ENCODE data around the gene CLOCK.

The CLOCK gene

DNA sequence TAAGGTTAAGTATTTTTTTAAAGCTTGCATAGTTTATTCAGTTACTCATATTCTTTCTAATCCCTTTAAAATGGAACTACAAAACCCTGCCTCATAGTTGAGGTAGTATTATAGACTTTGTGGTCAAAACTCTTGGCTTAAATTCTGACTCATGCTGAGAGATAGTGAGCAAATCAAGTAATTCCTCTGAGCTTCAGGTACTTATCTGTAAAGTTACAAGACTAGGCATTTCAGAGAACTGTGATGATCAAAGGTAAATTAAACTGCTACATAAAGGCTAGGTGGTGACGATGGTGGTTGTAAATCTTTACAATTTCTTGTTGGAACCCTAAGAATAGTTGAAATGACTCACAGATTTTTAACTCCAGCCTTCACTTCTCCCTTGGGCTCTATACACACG is 3.2 kb upstream of the CLOCK start:
- Mint-ChIP-seq H3K4me1 (peaks cover 33% of the 10 kb centered on the region), H3K4me3 (no peak overlapping the region), H3K27ac (no peak overlapping the region), H3K27me3 (peaks cover 16% of the 10 kb centered on the region), H3K9me3 (no peaks in the 10 kb centered on the region), H3K36me3 (no peaks in the 10 kb centered on the region)
- DNase-seq = no peak
- CTCF ChIA-PET = interaction anchor here (0.8 to 1.5 kb wide), 3 partner anchors 204 to 579 kb away, joined by 3 to 4 read pairs (median 3); partner anchors contain the start of gene SRD5A3

DNA sequence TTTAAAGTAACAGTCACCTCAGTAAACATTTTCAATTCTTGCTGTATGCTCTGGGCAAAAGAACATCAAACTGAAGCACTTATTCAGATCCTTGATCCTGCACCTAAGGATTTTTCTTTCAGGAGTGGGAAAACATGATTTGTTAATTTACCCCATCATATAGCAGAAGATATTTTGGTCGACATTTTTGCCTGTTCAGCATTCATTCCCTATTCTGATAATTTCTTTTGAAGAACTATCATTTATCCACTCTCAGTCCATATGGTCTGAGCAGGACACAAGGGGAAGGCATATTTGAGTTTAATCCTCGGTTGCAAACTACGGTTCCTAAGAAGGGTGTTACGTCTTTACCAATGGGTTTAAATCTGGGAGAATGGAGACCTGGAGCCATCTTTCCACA is 1.2 kb upstream of the CLOCK start:
- peaks cover 44% of the 10 kb centered on the region for H3K4me1 Mint-ChIP-seq

DNA sequence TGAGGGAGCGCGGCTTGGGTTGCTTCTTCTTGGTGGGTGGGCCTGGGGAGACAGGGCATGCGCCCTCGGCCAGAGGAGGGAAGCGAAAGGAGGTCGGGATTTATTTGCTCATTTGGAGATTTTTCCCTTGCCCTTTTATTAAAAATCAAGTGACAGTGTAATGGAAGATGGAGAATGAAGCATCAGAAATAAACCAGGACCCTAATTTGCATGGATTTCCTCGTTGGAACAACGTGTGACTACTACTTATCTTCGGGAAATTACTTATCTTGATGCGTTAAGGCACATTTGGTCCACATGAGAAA is 709 bp upstream of the CLOCK start:
- Mint-ChIP-seq H3K9me3 (no peaks in the 10 kb centered on the region), H3K36me3 (no peaks in the 10 kb centered on the region), H3K27ac (peak overlapping the region; percentile 83), H3K4me1 (peaks cover 46% of the 10 kb centered on the region), H3K4me3 (peak overlapping the region; percentile 85), H3K27me3 (peaks cover 16% of the 10 kb centered on the region)
- DNase-seq = no peak
- CTCF ChIA-PET = no interaction called here

More for the DNA sequence above, 1.2 kb upstream of the CLOCK start:
- DNase-seq = no peak
- no peaks in the 10 kb centered on the region for H3K9me3 Mint-ChIP-seq
- H3K36me3 Mint-ChIP-seq = no peaks in the 10 kb centered on the region
- peak overlapping the region; percentile 9 for H3K27ac Mint-ChIP-seq
- peak overlapping the region; percentile 85 for H3K4me3 Mint-ChIP-seq
- peaks cover 16% of the 10 kb centered on the region for H3K27me3 Mint-ChIP-seq
- CTCF ChIA-PET = no interaction called here

DNA sequence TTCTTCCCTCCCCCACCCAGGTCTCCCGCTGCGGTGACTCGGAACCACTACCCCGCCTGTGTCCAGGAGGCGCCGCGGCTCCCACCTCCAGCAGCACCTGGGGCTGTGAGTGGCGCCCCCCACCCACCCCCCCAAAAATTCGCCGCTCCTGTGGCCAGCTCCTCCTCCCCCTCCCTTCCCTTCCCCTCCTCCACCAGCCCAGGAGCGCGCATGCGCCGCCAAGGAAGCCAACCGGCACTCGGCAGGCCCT is 278 bp downstream of the CLOCK start:
- DNase-seq = no peak

DNA sequence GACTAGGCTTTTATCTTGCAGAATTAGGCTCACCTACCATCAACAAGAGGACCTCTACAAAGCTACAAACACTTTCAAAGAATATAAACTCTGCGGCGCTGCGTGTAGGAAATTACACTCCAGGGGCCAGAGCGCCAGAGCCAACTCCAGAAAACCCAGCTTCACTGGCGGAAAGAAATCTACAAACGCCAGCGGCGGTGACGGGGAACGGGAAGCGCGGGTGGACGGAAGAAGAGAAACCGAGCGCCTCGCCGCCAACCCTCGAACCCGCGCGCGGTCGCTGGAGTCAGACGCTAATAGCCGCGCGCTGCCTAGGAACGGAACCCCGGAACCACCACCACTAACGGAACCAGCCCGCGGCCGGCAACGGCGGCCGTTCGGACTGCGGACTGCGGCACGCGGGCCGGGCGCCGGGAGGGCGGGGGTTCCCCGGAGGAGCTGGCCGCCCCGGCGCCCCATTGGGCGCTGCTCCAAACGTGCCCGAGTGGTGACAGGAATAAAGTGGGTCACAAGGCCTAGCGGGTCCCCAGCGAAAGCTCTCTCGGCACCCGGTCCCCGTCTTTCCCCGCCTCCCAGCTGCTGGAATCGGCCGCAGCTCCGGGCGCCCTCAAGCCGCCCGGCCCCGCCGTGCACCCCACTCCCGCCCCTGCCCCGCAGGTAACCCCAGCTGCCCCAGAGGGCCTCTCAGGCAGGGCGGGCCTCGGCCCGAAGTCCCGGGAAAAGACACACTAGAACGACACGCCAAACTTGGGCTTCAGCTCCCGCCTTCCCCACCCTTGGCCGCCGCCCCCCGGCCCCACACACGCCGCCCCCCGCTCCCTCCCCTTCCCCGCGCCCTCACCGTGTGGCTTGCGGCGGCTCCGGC is 836 bp downstream of the CLOCK start:
- Mint-ChIP-seq H3K36me3 (no peaks in the 10 kb centered on the region), H3K4me1 (peaks cover 49% of the 10 kb centered on the region), H3K27me3 (peaks cover 16% of the 10 kb centered on the region), H3K4me3 (peak overlapping the region; percentile 85), H3K9me3 (no peaks in the 10 kb centered on the region), H3K27ac (peak overlapping the region; percentile 88)
- DNase-seq = peak; percentile 72
- CTCF ChIA-PET = interaction anchor here (0.9 to 1.2 kb wide), 2 partner anchors 100 to 137 kb away, joined by 3 to 4 read pairs; no protein-coding TSS in a partner anchor

More for the DNA sequence above, 278 bp downstream of the CLOCK start:
- peaks cover 49% of the 10 kb centered on the region for H3K4me1 Mint-ChIP-seq
- no peaks in the 10 kb centered on the region for H3K36me3 Mint-ChIP-seq
- peak overlapping the region; percentile 43 for H3K27ac Mint-ChIP-seq
- no peaks in the 10 kb centered on the region for H3K9me3 Mint-ChIP-seq
- CTCF ChIA-PET = interaction anchor here (1.2 kb wide), 1 partner anchor 101 kb away, joined by 3 read pairs; no protein-coding TSS in a partner anchor
- peak overlapping the region; percentile 85 for H3K4me3 Mint-ChIP-seq
- peaks cover 16% of the 10 kb centered on the region for H3K27me3 Mint-ChIP-seq

DNA sequence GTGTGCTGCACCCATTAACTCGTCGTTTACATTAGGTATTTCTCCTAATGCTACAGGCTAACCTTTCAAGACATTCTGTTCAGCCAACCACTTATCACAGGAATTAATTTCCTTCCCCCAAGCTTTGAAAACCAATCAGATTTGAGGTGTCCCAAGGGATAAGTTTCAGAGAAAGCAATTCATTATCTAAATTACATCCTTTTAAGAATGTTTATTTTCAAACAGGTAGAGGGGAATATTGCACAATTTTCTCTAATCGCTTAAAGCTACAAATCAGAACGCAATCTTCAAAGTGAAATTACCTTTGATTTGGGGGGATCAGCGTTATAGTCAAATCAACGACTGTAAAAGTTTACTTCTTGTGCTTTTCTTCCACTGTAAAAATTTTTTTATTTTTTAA is 1.6 kb downstream of the CLOCK start:
- Mint-ChIP-seq H3K27me3 (peaks cover 16% of the 10 kb centered on the region), H3K9me3 (no peaks in the 10 kb centered on the region), H3K36me3 (no peaks in the 10 kb centered on the region), H3K4me1 (peaks cover 44% of the 10 kb centered on the region), H3K27ac (peak overlapping the region; percentile 88), H3K4me3 (peak overlapping the region; percentile 85)
- DNase-seq = no peak
- CTCF ChIA-PET = interaction anchor here (0.9 kb wide), 1 partner anchor 137 kb away, joined by 4 read pairs; no protein-coding TSS in a partner anchor

DNA sequence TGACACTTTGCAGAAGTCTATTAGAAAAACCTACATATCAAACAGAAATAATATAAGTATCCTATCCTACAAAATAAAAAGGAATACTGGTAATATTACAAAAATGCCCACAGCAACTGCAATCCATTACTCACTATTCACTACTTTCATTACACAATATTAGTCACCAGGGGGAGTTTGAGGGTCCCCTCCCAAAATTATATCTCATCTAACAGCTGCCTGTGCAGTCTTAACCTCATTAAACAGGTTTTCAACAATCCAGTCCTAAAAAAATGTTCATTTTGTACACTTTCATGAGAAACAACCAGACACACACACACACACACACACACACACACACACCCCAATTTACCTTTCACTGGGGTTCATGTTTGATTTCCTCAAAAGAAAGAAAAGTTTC is 2.9 kb downstream of the CLOCK start:
- CTCF ChIA-PET = no interaction called here
- no peak for DNase-seq
- no peak overlapping the region for H3K4me3 Mint-ChIP-seq
- no peaks in the 10 kb centered on the region for H3K9me3 Mint-ChIP-seq
- H3K27me3 Mint-ChIP-seq = peaks cover 14% of the 10 kb centered on the region
- peaks cover 37% of the 10 kb centered on the region for H3K4me1 Mint-ChIP-seq
- no peaks in the 10 kb centered on the region for H3K36me3 Mint-ChIP-seq
- H3K27ac Mint-ChIP-seq = no peak overlapping the region

DNA sequence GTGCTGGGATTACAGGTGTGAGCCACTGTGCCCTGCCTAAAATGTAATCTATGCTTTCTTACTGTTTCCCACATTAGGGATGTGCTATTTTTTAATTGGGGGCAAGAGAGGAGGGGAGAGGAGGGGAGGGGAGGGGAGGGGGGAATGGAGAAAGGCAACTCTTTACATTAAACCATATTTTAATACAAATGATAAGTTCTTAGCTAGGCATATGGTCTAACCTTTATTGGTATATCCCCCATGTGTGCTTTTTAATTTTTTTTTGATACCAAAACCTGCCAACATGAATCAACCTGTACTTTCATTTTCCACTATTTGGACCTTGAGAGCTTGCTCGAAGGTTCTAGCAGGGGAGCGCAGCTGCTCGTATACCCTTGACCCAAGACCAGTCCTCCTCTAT is 6.4 kb downstream of the CLOCK start:
- peaks cover 1% of the 10 kb centered on the region for H3K9me3 Mint-ChIP-seq
- CTCF ChIA-PET = no interaction called here
- no peak overlapping the region for H3K4me3 Mint-ChIP-seq
- H3K36me3 Mint-ChIP-seq = peaks cover 6% of the 10 kb centered on the region
- no peak overlapping the region for H3K27ac Mint-ChIP-seq
- H3K4me1 Mint-ChIP-seq = peaks cover 37% of the 10 kb centered on the region
- DNase-seq = no peak
- H3K27me3 Mint-ChIP-seq = no peaks in the 10 kb centered on the region

DNA sequence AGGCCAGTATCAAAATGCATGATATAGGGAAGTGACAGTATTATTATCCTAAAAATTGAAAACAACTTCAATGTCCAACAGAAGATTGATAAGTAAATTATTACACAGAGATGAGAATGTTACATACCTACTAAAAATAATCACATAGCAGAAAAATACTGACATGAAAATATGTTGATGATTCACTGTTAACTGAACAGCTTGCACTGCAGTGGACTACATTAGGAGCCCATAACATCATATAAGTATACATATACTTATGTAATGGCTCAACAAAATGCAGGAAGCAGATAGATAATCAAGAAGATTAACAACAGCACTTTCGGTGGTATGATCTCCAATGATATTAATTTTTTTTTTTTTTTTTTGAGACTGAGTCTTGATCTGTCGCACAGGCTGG is 7.1 kb downstream of the CLOCK start:
- peaks cover 6% of the 10 kb centered on the region for H3K36me3 Mint-ChIP-seq
- no peaks in the 10 kb centered on the region for H3K27me3 Mint-ChIP-seq
- DNase-seq = no peak
- H3K27ac Mint-ChIP-seq = no peak overlapping the region
- peaks cover 1% of the 10 kb centered on the region for H3K9me3 Mint-ChIP-seq
- CTCF ChIA-PET = no interaction called here
- H3K4me3 Mint-ChIP-seq = no peak overlapping the region
- H3K4me1 Mint-ChIP-seq = peaks cover 32% of the 10 kb centered on the region

DNA sequence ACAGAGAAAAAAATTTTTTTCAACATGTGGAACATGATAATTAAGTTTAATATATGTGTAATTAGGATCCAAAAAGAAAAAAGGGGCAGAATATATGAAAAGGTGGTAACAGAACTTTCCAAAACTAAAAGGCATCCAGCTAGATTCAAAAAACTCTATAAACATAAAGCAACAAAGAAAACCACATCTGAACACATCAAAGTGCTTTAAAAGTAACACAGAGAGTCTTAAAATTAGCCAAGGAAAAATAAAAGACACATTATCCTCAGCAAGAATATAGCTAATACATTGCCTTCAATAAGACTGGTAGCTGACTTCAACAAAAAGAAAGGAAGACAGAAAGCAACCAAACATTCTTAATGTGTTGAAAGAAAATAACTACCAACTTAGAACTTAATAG is 8.2 kb downstream of the CLOCK start:
- H3K4me3 Mint-ChIP-seq = no peak overlapping the region
- peaks cover 23% of the 10 kb centered on the region for H3K4me1 Mint-ChIP-seq
- no peak for DNase-seq
- peaks cover 8% of the 10 kb centered on the region for H3K9me3 Mint-ChIP-seq
- peaks cover 13% of the 10 kb centered on the region for H3K36me3 Mint-ChIP-seq
- no peaks in the 10 kb centered on the region for H3K27me3 Mint-ChIP-seq
- H3K27ac Mint-ChIP-seq = peak overlapping the region; percentile 46
- CTCF ChIA-PET = no interaction called here

DNA sequence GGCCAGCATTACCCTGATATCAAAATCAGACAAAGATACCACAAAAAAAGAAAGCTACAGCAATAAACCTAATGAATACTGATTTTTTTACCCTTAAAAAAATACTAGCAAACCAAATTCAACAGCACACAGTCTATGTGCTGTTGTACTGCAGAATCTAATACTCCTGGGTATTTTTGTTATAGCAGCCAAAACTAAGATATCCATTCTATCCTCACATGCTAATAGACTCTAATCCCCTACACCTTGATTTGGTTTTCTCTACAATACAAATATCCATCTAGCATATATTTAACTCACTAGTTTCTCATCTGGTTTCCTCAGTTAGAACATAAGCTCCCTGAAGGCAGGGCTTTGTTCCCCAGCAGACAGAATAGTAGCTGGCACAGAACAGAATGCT is 12.4 kb downstream of the CLOCK start:
- no peak for DNase-seq
- Mint-ChIP-seq H3K9me3 (peaks cover 19% of the 10 kb centered on the region), H3K27me3 (no peaks in the 10 kb centered on the region), H3K4me1 (peaks cover 16% of the 10 kb centered on the region), H3K27ac (no peak overlapping the region), H3K4me3 (no peak overlapping the region), H3K36me3 (peaks cover 33% of the 10 kb centered on the region)
- CTCF ChIA-PET = no interaction called here

DNA sequence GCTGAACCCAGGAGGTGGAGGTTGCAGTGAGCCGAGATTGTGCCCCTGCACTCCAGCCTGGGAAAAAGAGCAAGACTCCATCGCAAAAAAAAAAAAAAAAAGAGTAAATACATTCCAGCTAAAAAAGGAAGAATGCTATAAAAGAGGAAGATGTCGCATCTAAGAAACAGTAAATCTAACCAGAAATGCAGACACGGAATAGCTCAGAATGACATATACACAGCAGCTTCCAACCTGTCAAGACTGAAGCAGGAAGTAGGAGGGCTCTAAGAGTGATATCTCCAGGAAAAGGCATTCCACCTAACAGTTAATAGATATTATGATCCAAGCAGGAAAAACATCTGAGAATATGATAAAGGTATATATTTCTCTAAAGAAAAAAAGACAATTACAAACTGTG is 16.0 kb downstream of the CLOCK start:
- Mint-ChIP-seq H3K4me3 (no peak overlapping the region), H3K27me3 (no peaks in the 10 kb centered on the region)
- CTCF ChIA-PET = no interaction called here

DNA sequence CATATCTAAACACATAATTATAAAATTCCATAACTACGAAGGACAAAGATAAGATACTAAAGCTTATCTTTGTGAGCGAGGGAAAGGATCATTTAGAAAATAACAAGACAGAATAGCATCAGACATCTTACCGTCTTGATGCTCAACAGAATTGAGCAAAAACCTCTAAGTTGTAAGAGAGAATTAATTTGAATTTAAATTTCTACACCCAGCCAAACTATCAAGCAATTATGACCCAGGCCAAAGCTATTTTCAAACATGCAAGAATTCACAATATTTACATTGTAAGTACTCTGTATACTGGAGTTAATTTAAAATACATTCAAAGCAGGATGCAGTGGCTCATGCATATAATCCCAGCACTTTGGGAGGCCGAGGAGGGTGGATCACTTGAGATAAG is 16.5 kb downstream of the CLOCK start:
- DNase-seq = no peak
- Mint-ChIP-seq H3K27me3 (no peaks in the 10 kb centered on the region), H3K4me3 (no peak overlapping the region), H3K36me3 (peaks cover 34% of the 10 kb centered on the region), H3K9me3 (peaks cover 18% of the 10 kb centered on the region), H3K27ac (no peak overlapping the region), H3K4me1 (no peaks in the 10 kb centered on the region)
- CTCF ChIA-PET = no interaction called here

More for the DNA sequence above, 16.0 kb downstream of the CLOCK start:
- no peak for DNase-seq
- H3K4me1 Mint-ChIP-seq = no peaks in the 10 kb centered on the region
- H3K27ac Mint-ChIP-seq = no peak overlapping the region
- peaks cover 18% of the 10 kb centered on the region for H3K9me3 Mint-ChIP-seq
- H3K36me3 Mint-ChIP-seq = peaks cover 34% of the 10 kb centered on the region

DNA sequence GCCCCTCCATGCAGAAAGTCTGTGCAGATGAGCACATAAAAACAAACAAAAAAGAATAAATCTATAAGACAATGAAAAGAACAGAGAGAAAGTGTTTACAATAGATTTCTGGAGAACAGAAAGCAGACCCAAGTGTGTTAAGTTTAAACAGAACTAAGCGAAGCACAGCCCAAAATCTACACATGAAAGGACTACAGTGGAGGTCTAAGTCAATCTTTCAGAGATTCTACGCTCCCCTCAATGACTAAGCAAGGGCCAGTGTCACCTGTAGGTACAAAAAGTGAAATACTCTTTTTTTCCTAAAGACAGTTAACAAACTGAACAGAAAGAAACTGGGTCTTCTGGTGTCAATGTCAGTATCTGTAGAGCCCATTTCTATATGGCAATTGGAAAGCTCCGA is 18.2 kb downstream of the CLOCK start:
- H3K9me3 Mint-ChIP-seq = peaks cover 11% of the 10 kb centered on the region
- CTCF ChIA-PET = no interaction called here
- H3K4me1 Mint-ChIP-seq = no peaks in the 10 kb centered on the region
- no peak overlapping the region for H3K27ac Mint-ChIP-seq
- no peak overlapping the region for H3K4me3 Mint-ChIP-seq
- H3K27me3 Mint-ChIP-seq = no peaks in the 10 kb centered on the region
- DNase-seq = no peak
- H3K36me3 Mint-ChIP-seq = peaks cover 26% of the 10 kb centered on the region

DNA sequence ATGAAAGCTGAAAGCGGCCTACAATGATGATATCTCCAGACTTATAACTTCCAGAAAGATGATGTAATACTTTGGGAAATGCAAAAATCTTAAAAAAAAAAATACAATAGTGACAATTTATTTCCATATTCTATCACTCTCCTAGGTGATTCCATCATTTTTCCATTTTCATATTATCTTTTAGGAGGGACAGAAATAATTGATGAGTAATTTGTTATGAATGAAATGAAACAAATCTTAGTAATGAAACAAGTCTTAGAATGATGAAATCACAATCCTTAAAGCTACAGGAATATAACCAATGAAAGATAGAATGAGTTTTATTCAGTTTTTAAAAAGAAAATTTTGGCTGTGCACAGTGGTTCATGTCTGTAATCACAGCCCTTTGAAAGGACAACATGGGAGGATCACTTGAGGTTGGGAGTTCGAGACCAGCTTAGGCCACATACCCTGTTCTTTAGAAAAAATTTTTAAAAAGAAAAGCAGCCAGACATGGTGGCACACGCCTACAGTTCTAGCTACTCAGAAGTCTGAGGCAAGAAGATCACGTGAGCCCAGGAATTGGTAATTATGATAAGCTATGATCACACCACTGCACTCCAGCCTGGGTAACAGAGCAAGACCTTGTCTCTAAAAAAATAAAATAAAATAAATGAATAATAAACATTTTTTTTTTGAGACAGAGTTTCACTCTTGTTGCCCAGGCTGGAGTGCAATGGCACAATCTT is 21.7 kb downstream of the CLOCK start:
- no peak for DNase-seq
- H3K36me3 Mint-ChIP-seq = peaks cover 11% of the 10 kb centered on the region

More for the DNA sequence above, 21.7 kb downstream of the CLOCK start:
- H3K4me3 Mint-ChIP-seq = no peak overlapping the region
- H3K9me3 Mint-ChIP-seq = peaks cover 3% of the 10 kb centered on the region
- H3K4me1 Mint-ChIP-seq = no peaks in the 10 kb centered on the region
- no peak overlapping the region for H3K27ac Mint-ChIP-seq
- H3K27me3 Mint-ChIP-seq = no peaks in the 10 kb centered on the region
- CTCF ChIA-PET = interaction anchor here (0.7 kb wide), 1 partner anchor 234 kb away, joined by 3 read pairs; no protein-coding TSS in a partner anchor
